ENCODE measurements around the gene TERF2IP.

- TF ChIP-seq CTCF (optimal IDR thresholded peaks at IDR 0.05 in 1 of 3, IDR thresholded peaks at IDR 0.05 in 1 of 3, conservative IDR thresholded peaks at IDR 0.05 in 1 of 3; ENCODE audit: extremely low read depth in 1 of 3, insufficient read depth in 2 of 3, low read length in 3 of 3) (no peak), EZH2 (IDR thresholded peaks at IDR 0.05; ENCODE audit: low read length) (no peak)
These were observed at the start of gene TERF2IP, which contains the start of gene KARS1 for GRCh38 chr16:75647492-75648264.
